GM21390 (cell line): ENCODE measurements around the gene ACP5.
A peak's percentile ranks its signal among the peaks of the same experiment; 100 is the strongest.
"Not testable (repeated sequence)": the region's sequence is repeated elsewhere in the genome, so short reads cannot be mapped to it uniquely, and the experiment has no call there.

Experiments used
- ATAC-seq: cut with Tn5 transposase; IDR thresholded peaks from one replicate; pipeline ENCODE4 v1.9.1; 2021; ENCODE audit not compliant: unreplicated experiment

ACP5 gene

GRCh38 chr19:11580116-11580515 lies 2.7 kb upstream of the ACP5 start:
- ATAC-seq = no peak

- no peak for ATAC-seq
These were observed 1.1 kb upstream of the ACP5 start for GRCh38 chr19:11578258-11579142.

GRCh38 chr19:11576227-11576626 lies 1.2 kb downstream of the ACP5 start:
- ATAC-seq = no peak

DNA sequence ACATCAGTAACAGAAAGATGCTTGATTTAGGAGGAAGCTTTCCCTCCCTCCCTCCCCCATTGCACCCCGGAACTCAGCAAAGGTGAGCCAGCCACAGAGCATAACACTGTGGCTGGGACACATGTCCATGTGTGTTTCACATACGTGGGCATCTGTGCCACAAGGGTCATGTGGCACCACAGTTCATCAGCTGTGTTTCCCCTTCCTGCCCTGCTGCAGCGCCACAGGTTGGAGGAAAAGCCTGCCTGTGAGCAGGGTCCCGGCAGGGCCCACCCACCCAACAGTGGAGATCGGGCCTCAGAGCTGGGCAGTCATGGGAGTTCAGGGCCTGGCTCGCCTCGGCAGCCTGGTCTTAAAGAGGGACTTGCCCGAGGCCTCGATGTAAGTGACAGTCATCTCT lies 2.8 kb downstream of the ACP5 start:
- ATAC-seq = no peak

- ATAC-seq = not testable (repeated sequence)
These were observed 3.7 kb downstream of the ACP5 start for GRCh38 chr19:11573763-11574162.

DNA sequence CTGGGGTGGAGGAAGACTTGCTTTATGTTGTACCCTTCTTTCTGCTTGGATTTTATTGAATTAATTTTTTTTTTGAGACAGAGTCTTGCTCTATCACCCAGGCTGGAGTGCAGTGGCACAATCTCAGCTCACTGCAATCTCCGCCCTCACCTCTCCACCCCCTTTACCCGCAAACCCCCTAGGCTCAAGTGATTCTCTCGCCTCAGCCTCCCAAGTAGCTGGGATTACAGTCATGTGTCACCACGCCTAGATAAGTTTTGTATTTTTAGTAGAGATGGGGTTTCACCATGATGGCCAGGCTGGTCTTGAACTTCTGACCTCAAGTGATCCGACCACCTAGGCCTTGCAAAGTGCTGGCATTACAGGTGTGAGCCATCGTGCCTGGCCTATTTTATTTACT lies 4.1 kb downstream of the ACP5 start:
- ATAC-seq = not testable (repeated sequence)

GRCh38 chr19:11570039-11570462 lies 7.4 kb downstream of the ACP5 start:
- no peak for ATAC-seq

- ATAC-seq = no peak
These were observed 11.3 kb downstream of the ACP5 start for GRCh38 chr19:11566164-11566563.

- ATAC-seq = not testable (repeated sequence)
These were observed 11.8 kb downstream of the ACP5 start for GRCh38 chr19:11565649-11565980.

- ATAC-seq = not testable (repeated sequence)
These were observed 13.2 kb downstream of the ACP5 start for GRCh38 chr19:11564082-11564807.

DNA sequence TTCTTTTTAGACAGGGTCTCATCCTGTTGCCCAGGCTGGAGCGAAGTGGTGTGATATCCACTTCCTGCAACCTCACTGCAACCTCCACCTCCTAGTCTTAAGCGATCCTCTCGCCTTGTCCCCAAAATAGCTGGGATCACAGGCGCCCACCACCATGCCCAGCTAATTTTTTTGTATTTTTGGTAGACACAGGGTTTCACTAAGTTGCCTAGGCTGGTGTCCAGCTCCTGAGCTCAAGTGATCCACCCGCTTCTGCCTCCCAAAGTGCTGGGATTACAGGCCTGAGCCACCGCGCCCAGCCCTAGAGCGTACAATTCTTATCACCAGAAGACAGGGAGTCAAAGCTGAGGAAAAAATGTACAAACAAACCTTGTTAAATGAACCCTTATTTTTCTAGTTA lies 13.9 kb downstream of the ACP5 start:
- no peak for ATAC-seq

GRCh38 chr19:11560404-11561051 lies 16.9 kb downstream of the ACP5 start:
- ATAC-seq = no peak

GRCh38 chr19:11558881-11559828 lies 18.3 kb downstream of the ACP5 start, which contains the start of gene ELOF1:
Gene ELOF1 (minus strand): TSS chr19:11559230. CDS start chr19:11554347, 4,883 bp downstream.
- peak; percentile 67 for ATAC-seq

- ATAC-seq = no peak
These were observed 20.6 kb downstream of the ACP5 start for GRCh38 chr19:11556634-11557420.

GRCh38 chr19:11555246-11555645 lies 22.2 kb downstream of the ACP5 start:
- no peak for ATAC-seq

DNA sequence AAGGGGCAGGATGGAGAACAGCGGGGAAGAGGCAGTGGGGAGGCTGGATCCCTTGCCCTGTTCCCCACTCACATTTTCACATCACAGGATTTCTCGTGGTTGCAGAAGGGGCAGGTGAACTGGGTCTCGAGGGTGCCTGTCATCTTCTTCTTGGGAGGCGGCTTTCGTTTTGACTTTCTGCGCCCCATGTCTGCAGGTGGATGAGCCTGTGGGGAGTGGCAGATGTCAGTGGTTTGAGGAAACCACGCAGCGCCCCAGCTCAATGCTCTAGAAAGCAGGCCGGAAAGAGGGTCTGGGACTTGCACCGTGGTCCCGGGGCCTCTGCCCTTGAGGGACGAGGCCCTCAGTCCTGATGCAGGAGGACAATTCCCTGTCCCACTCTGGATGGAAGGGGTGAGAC lies 23.3 kb downstream of the ACP5 start:
- no peak for ATAC-seq

DNA sequence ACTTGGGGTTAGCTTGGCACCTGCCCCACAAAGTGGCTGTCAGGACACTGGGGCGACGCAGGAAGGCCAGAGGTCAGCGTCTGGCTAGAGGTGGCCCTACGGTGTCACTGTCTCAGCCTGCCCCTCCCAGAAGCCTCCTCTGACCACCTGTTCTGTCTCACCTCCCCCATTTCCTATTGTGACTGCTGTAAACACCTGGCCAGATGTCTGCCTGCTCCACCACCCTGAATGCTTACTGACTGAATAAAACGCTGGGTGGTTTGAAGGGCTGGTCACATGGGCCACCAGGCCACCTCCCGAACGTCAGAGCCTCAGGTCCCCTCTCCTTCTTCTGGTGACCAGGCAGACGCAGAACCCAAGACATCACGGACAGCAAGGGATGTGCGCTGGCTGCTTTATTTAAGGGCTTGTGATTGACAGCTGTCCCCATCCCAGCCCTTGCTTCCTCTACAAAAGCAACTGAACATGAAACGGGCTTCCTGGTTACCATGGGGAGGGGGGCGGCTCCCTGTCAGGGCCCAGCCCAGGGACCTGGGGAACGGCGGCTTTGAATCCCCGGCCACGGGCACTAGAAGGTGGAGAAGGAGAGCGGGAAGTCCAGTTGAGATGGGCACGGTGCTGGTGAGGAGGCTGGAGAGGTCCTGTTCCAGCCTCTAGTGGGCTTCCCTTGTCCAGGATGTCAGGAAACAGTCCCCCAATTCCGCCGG lies 24.6 kb downstream of the ACP5 start:
- ATAC-seq = no peak

DNA sequence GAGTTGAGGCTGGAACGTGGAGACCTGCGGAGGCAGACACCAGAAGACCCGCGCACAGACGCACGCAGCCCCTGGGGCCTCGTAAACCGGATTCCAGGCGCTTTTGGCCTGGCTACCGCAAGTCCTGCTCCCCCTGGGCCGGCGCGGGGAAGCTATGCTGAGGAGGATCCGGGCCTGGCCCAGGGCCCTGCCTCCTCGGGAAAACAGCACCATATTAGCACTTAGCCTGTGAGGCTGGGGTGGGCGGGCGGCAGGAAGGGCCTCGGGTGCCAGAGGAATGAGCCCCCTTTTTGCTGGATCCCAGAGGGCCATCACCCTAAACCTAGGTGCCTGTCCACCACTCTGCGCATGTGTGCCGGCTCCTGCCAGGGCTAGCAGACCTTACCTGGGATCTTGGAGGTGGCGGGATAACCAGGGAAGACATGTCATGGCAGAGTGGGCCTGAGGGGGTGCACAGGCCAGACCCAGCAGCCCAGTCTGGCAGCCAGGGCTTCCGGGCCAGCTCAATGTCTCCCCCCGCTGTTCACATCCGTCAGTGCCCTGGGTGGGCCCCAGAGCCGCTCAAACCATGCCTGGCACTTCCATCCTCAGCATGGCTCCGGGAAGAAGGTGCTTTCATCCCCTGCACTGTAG lies 25.7 kb downstream of the ACP5 start:
- ATAC-seq = no peak

DNA sequence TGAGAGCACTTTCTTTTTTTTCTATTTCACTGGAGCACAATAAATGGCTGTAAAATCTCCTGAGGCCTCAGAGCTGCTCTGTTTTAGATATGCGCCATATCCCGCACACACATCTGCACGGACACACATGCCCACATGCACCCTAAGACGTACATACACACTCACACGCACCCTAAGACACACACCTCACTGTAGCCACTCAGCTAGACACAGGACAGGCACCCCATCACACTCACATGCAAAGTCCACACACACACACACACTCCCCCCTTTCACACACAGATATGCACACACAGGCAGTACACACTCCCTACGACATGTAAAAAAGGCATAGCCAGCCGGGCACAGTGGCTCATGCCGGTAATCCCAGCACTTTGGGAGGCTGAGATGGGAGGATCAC lies 27.2 kb downstream of the ACP5 start:
- no peak for ATAC-seq
